GM18858 (cell line): ENCODE data around the gene SERPINF2.
"Not testable (repeated sequence)": the region's sequence is repeated elsewhere in the genome, so short reads cannot be mapped to it uniquely, and the experiment has no call there.

Experiments
- ATAC-seq: cut with Tn5 transposase; IDR thresholded peaks from one replicate; pipeline ENCODE4 v1.9.1; 2021; ENCODE audit not compliant: unreplicated experiment

Gene SERPINF2

DNA sequence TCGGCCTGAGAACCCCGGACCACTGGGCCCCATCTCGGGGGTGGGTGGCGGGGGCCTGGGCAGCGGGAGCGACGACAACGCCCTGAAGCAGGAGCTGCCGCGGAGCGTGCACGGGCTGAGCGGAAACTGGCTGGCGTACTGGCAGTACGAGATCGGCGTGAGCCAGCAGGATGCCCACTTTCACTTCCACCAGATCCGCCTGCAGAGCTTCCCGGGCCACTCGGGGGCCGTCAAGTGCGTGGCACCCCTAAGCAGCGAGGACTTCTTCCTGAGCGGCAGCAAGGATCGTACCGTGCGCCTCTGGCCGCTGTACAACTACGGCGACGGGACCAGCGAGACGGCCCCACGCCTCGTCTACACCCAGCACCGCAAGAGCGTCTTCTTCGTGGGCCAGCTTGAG lies 8.9 kb upstream of the SERPINF2 start:
- ATAC-seq = no peak

GRCh38 chr17:1735418-1735817 lies 7.3 kb upstream of the SERPINF2 start:
- ATAC-seq = no peak

DNA sequence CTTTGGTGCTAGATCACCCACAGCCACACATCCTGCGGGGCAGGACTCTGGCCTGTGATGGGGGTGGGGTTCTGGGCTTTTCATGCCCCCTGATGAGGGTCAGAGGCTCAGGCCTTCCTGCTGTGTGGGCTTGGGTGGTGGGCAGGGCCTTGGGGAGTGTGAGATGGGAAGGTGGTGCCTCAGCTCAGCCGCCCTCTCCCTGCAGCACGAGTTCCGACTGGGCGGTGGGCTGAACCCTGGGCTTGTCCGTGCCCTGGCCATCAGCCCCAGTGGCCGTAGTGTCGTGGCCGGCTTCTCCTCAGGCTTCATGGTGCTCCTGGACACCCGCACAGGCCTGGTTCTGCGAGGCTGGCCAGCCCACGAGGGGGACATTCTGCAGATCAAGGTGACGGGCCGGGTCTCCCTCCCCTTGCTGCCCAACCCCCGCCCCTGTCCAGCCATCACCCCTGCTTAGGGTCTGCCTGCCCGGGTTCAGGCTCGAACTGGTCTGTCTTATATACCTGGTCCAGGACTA lies 6.8 kb upstream of the SERPINF2 start:
- ATAC-seq = no peak

- ATAC-seq = no peak
Measured at GRCh38 chr17:1736348-1737281, 6.1 kb upstream of the SERPINF2 start.

DNA sequence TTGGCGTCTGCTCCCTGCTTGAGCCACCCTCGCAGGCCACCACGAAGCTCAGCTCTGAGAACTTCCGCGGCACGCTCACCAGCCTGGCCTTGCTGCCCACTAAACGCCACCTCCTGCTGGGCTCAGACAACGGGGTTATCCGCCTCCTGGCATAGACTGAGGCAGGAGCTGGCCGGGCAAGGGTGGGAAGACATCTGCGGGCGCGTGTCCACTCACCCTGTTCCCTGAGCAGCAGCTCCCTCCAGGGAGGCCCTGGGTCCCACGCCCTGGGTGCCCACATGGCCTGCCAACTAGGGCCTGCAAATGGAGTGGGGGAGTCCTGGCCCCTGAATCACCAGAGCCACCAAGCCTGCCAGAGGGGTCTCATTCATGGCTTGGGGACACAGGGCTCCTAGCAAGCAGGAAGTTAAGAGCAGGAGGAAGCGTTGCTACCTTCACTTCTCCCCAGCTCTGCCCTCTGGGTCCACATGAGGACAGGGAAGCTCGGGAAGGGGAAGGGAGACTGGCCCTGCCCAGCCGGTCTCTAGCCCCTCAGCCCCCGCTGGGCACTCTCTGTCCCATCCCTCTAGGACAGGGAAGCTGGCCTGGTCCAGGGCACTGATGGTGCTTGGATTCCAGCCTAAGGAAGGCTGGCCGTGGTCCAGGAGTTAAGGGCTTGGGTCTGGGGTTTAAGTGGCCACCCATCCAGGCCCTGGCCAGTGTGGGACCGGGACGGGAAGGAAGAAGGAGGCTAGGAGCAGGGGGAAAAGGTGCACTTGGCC lies 5.0 kb upstream of the SERPINF2 start:
- ATAC-seq = no peak

DNA sequence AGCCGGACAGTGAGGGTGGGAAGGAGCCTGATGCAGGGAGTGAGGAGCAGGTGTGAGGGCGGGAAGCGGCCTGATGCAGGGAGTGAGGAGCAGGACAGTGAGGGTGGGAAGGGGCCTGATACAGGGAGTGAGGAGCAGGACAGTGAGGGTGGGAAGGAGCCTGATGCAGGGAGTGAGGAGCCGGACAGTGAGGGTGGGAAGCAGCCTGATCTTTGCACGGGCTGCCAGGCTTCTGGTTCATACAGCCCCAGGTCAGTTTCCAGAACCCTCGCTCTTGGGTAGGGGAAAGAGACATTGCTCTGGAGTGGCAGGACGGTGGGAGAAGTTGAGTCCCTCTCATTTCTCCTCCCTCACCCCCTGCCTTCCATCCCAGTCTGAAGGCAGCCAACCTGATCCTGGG lies 772 bp upstream of the SERPINF2 start:
- not testable (repeated sequence) for ATAC-seq

GRCh38 chr17:1743088-1743439 lies 393 bp downstream of the SERPINF2 start:
- no peak for ATAC-seq

- no peak for ATAC-seq
Measured at GRCh38 chr17:1744551-1745512, 2.2 kb downstream of the SERPINF2 start.

- ATAC-seq = no peak
Measured at GRCh38 chr17:1745513-1746020, 2.9 kb downstream of the SERPINF2 start.

GRCh38 chr17:1746975-1747543 lies 4.4 kb downstream of the SERPINF2 start:
- ATAC-seq = no peak

GRCh38 chr17:1750628-1751027 lies 8.0 kb downstream of the SERPINF2 start:
- ATAC-seq = no peak

DNA sequence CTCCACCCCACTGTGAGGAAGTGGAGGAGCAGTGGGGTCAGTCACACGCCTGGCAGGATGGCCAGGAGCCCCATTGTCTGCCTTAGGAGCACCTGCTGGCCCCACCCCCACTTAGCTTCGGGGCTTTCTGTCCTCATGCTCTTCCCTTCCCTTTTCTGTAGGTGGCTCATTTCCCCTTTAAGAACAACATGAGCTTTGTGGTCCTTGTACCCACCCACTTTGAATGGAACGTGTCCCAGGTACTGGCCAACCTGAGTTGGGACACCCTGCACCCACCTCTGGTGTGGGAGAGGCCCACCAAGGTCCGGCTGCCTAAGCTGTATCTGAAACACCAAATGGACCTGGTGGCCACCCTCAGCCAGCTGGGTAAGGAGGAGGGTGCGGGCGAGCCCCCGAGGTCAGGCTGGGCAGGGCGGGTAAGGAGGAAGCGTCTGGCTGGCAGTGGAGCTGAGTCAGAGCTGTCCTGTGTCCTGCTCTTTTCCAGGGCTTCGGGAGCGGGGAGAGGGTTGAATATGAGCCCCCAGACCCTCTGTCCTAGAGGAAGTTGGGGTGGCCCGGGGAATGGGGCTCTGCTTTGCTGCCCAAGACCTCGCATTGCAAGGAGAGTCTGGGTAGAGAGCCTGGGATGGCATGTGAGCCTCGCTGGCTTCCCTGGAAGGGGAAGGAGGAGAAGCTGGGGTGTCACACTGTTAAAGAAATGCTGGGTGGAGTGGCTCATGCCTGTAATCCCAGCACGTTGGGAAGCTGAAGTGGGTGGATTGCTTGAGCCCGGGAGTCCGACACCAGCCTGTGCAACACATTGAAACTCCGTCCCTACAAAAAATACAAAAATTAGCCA lies 10.0 kb downstream of the SERPINF2 start:
- no peak for ATAC-seq

- ATAC-seq = no peak
Measured at GRCh38 chr17:1753767-1754429, 11.2 kb downstream of the SERPINF2 start.

DNA sequence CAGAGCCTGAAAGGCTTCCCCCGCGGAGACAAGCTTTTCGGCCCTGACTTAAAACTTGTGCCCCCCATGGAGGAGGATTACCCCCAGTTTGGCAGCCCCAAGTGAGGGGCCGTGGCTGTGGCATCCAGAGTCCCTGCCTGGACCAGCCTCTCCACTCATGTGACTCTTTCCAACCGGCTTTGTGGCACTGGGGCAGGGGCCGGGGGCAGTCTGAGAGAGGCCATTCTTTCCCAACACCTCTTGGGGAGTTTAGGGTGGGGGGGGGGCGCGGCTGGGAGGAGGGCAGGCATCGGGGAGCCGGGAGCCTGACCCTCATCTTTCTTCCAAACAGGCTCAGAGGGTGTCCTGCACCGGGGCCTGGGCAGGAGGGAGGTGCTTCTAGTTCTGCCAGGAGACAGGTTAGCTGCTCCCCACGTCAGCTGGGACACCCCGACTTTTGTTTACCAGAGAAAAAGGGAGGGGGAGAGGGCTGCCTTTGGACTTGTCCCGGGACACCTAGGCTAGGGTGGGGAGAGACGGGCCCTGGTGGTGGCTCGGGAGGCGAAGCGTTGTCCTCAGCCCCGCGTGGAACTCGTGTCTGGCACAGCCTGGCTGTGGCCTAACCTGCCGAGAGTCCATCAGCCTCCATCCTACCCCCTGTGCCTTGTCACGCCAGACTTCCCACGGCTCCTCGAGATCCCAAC lies 11.9 kb downstream of the SERPINF2 start:
- no peak for ATAC-seq

- no peak for ATAC-seq
Measured at GRCh38 chr17:1755252-1755826, 12.7 kb downstream of the SERPINF2 start.

DNA sequence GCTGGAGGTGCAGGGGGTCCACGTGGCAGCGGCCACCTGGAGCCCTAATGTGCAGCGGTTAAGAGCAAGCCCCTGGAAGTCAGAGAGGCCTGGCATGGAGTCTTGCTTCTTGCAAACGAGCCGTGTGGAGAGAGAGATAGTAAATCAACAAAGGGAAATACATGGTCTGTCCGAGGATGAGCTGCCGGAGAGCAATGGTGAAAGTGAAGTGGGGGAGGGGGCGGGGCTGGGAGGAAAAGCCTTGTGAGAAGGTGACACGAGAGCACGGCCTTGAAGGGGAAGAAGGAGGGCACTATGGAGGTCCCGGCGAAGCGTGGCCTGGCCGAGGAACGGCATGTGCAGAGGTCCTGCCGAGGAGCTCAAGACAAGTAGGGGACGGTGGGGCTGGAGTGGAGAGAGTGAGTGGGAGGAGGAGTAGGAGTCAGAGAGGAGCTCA lies 13.2 kb downstream of the SERPINF2 start:
- ATAC-seq = no peak

- ATAC-seq = no peak
Measured at GRCh38 chr17:1758807-1759206, 16.1 kb downstream of the SERPINF2 start.

DNA sequence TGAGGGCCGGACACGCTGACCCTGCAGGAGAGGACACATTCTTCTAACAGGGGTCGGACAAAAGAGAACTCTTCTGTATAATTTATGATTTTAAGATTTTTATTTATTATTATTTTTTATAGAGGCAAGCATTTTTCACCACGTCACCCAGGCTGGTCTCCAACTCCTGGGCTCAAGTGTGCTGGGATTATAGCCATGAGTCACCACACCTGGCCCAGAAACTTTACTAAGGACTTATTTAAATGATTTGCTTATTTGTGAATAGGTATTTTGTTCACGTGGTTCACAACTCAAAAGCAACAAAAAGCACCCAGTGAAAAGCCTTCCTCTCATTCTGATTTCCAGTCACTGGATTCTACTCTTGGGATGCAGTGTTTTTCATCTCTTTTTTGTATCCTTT lies 16.9 kb downstream of the SERPINF2 start:
- ATAC-seq = no peak
